B cell (primary cell): ENCODE results near the gene HSPA1A. TPM values are rescaled to one million over a fixed set of nuclear protein-coding genes. Genes with fewer than 3 reads are reported as not detected.

Source experiments
- ATAC-seq: fragments of 200-7000 bp; cut with Tn5 transposase; one replicate; pipeline ENCODE4 v1.10.0; 2021; ENCODE audit warnings: low read depth, mild to moderate bottlenecking, moderate number of reproducible peaks, moderate library complexity
- CTCF ChIA-PET: fragments of 350-600 bp; sonication (Branson Sonifier 250); formaldehyde crosslinking; loops from one replicate; lab custom pipeline; 2021; ENCODE audit warnings: antibody characterized with exemption, inconsistent platforms; lab: Charles Lee
- POLR2A ChIA-PET: fragments of 350-600 bp; sonication (Branson Sonifier 250); formaldehyde crosslinking; loops from one replicate; lab custom pipeline; 2021; ENCODE audit warnings: antibody characterized with exemption; lab: Charles Lee
- DNase-seq: peaks from one replicate; pipeline ENCODE4 v3.0.0; 2013
- H2AFZ ChIP-seq: 2 replicates; pipeline ENCODE4 v1.6.1; 2012; ENCODE audit warnings: mild to moderate bottlenecking, low read depth, low read length; ENCODE audit not compliant: insufficient read depth, poor library complexity, severe bottlenecking
- H3K27ac ChIP-seq, 2 donors: 1 replicate in 1 of 2; 2 replicates in 1 of 2; pipeline ENCODE4 v1.5.1; 2012 to 2013; ENCODE audit warnings: low read length in 2 of 2, mild to moderate bottlenecking in 2 of 2, moderate library complexity in 1 of 2
- H3K27me3 ChIP-seq, 4 experiments: fragments of 200-600 bp in 1 of 4; sonication (generic) in 1 of 4; replicated peaks in 1 of 4; 1 replicate in 2 of 4; 2 replicates in 2 of 4; pipeline versions ENCODE4 v1.6.1 to v1.7.0; 2013 to 2016; ENCODE audit warnings: low read length in 3 of 4, mild to moderate bottlenecking in 2 of 4, mixed read lengths in 1 of 4, moderate library complexity in 1 of 4; ENCODE audit not compliant: insufficient read depth in 4 of 4, control insufficient read depth in 3 of 4; ENCODE audit errors: control extremely low read depth in 1 of 4
- H3K36me3 ChIP-seq, 2 experiments: replicated peaks in 1 of 2; 1 replicate in 1 of 2; 2 replicates in 1 of 2; pipeline versions ENCODE4 v1.6.1 to v1.7.1; 2013; ENCODE audit warnings: low read length in 1 of 2; ENCODE audit not compliant: insufficient read depth in 2 of 2, control insufficient read depth in 1 of 2; ENCODE audit errors: control extremely low read depth in 1 of 2, extremely low read depth in 1 of 2
- H3K4me1 ChIP-seq, 2 donors: fragments of 200-600 bp in 1 of 2; sonication (generic) in 1 of 2; 1 replicate in 1 of 2; 2 replicates in 1 of 2; pipeline versions ENCODE4 v1.5.1 to v1.6.1; 2013 to 2017; ENCODE audit warnings: low read length in 2 of 2; ENCODE audit not compliant: control insufficient read depth in 2 of 2, insufficient read depth in 2 of 2
- H3K4me2 ChIP-seq: replicated peaks from 2 replicates; pipeline ENCODE3; 2012; ENCODE audit warnings: mild to moderate bottlenecking, low read depth, low read length; ENCODE audit not compliant: poor library complexity, severe bottlenecking
- H3K4me3 ChIP-seq, 5 experiments: fragments of 200-600 bp in 1 of 5; sonication (generic) in 1 of 5; 1 replicate in 3 of 5; 2 replicates in 2 of 5; pipeline versions ENCODE4 v1.5.1 to v1.7.0; 2011 to 2016; ENCODE audit warnings: low read length in 4 of 5, mild to moderate bottlenecking in 4 of 5, low read depth in 2 of 5, control low read depth in 1 of 5, moderate library complexity in 1 of 5; ENCODE audit not compliant: insufficient read depth in 1 of 5; ENCODE audit errors: control extremely low read depth in 1 of 5, extremely low read depth in 1 of 5
- H3K79me2 ChIP-seq: fragments of 200-600 bp; sonication (generic); one replicate; pipeline ENCODE4 v1.6.0; 2016; ENCODE audit warnings: low read length; ENCODE audit not compliant: control insufficient read depth, insufficient read depth
- H3K9ac ChIP-seq: fragments of 200-600 bp; sonication (generic); 2 replicates; pipeline ENCODE4 v1.6.1; 2017; ENCODE audit warnings: mild to moderate bottlenecking, low read length, moderate library complexity
- H3K9me3 ChIP-seq, 3 donors: one replicate each; pipeline versions ENCODE4 v1.6.1 to v1.7.1; 2013; ENCODE audit warnings: low read length in 2 of 3; ENCODE audit not compliant: control insufficient read depth in 2 of 3, insufficient read depth in 1 of 3; ENCODE audit errors: control extremely low read depth in 1 of 3
- H4K20me1 ChIP-seq: 2 replicates; pipeline ENCODE4 v1.6.0; 2012; ENCODE audit warnings: mild to moderate bottlenecking, low read length; ENCODE audit not compliant: insufficient read depth, control insufficient read depth, poor library complexity, severe bottlenecking
- H3K27ac Mint-ChIP-seq: one replicate; pipeline ENCODE4 v1.8.0; 2021; ENCODE audit warnings: mixed read lengths
- H3K27me3 Mint-ChIP-seq: one replicate; pipeline ENCODE4 v1.8.0; 2021; ENCODE audit warnings: mixed read lengths
- H3K4me1 Mint-ChIP-seq: one replicate; pipeline ENCODE4 v1.8.0; 2021; ENCODE audit warnings: mixed read lengths
- H3K4me3 Mint-ChIP-seq: one replicate; pipeline ENCODE4 v1.8.0; 2021; ENCODE audit warnings: mixed read lengths
- H3K9me3 Mint-ChIP-seq: one replicate; pipeline ENCODE4 v1.8.0; 2022; ENCODE audit warnings: mixed read lengths; ENCODE audit not compliant: insufficient read depth
- CTCF ChIP-seq: fragments of 200-600 bp; IDR thresholded peaks from one replicate; pipeline ENCODE4 v1.8.0; 2022; ENCODE audit warnings: antibody characterized with exemption, mild to moderate bottlenecking
- EZH2 ChIP-seq: IDR thresholded peaks from 2 replicates; pipeline ENCODE4 v1.6.1; 2012; ENCODE audit warnings: borderline replicate concordance, low read depth, mild to moderate bottlenecking, moderate library complexity, low read length; ENCODE audit not compliant: insufficient read depth, poor library complexity, severe bottlenecking
- WGBS: methylation state at CpG from one replicate; pipeline ENCODE4 v1.1.5; 2013; ENCODE audit warnings: missing lambda C conversion rate; ENCODE audit not compliant: insufficient coverage; 5-methylcytosine and 5-hydroxymethylcytosine counted together
- intact Hi-C: fragments of 100-400 bp; cut with micrococcal nuclease; formaldehyde crosslinking; loops from one replicate; pipeline ENCODE4 v1.10.0; 2022
- polyA plus RNA-seq: library from polyadenylated mRNA; depleted of rRNA; stranded (reverse); fragments of >200 nt; gene quantifications from 2 replicates; pipeline ENCODE4 v1.2.3, GENCODE V29; 2012
- total RNA-seq, 2 donors: library from RNA; stranded (reverse); fragments of 120-200 nt in 1 of 2; gene quantifications; 1 replicate in 1 of 2; 2 replicates in 1 of 2; pipeline versions ENCODE4 v1.2.3 to v1.2.4, GENCODE V29; 2013 to 2022

The HSPA1A gene
- total and polyA plus RNA-seq, 2 donors (not counting 1 experiment from before 2014, with no cell fraction given) = 61.2 to 129 TPM

GRCh38 chr6:31827286-31828079 is 12.1 kb downstream of the HSPA1A start, which contains the start of gene HSPA1B:
Gene HSPA1B, plus strand, starts transcription at chr6:31827738. Its CDS starts 213 bp downstream, at chr6:31827951.
- Mint-ChIP-seq H3K4me1 (peaks cover 32% of the 10 kb centered on the region), H3K9me3 (no peaks in the 10 kb centered on the region), H3K4me3 (peak within 1 kb of the TSS; percentile 85), H3K27ac (peak within 1 kb of the TSS; percentile 96), H3K27me3 (no peaks in the 10 kb centered on the region)
- Histone ChIP-seq H3K9me3 (no peaks in the 10 kb centered on the region), H3K9ac (peak within 1 kb of the TSS; percentile 79), H3K36me3 (no peaks in the 10 kb centered on the region), H3K27me3 (no peaks in the 10 kb centered on the region), H2AFZ (peak within 1 kb of the TSS; percentile 80), H3K79me2 (peaks cover 16% of the 10 kb centered on the region), H3K27ac (peak within 1 kb of the TSS; percentile 87 to 89), H4K20me1 (peaks cover 5% of the 10 kb centered on the region), H3K4me1 (peaks cover 19 to 41% of the 10 kb centered on the region in 2 donors), H3K4me2 (peak within 1 kb of the TSS; percentile 87), H3K4me3 (peak within 1 kb of the TSS; percentile 69 to 93 (median 80))
- under 1% methylated on average over 43 of the region's 56 CpGs for WGBS
- ATAC-seq = peak; percentile 72
- ChIA-PET POLR2A (interaction anchor here (0.6 to 1.7 kb wide), 7 partner anchors 21 to 666 kb away, joined by 3 to 7 read pairs (median 4); partner anchors contain the start of genes ABHD16A, BAG6, LSM2 and VARS1), CTCF (interaction anchor here (0.9 to 2.0 kb wide), 4 partner anchors 31 to 276 kb away, joined by 4 to 13 read pairs (median 6); partner anchors contain the start of genes DDAH2 and VARS1)
- intact Hi-C loops = no loop called here
- DNase-seq = peak; percentile 92
- TF ChIP-seq EZH2 (no peak), CTCF (no peak)
